Suprapubic skin (tissue), 3 donors: ENCODE results near the gene GRK4.
"Not testable (repeated sequence)": the region's sequence is repeated elsewhere in the genome, so short reads cannot be mapped to it uniquely, and the experiment has no call there.

ENCODE experiments used
- CTCF ChIP-seq, 2 donors: fragments of 200-600 bp in 1 of 2; fragments of 450-650 bp in 1 of 2; sonication (generic) in 1 of 2; IDR thresholded peaks; one replicate each; pipeline ENCODE4 v1.5.1; 2016 to 2019; ENCODE audit warnings: antibody characterized with exemption in 2 of 2, mild to moderate bottlenecking in 1 of 2, moderate library complexity in 1 of 2
- POLR2A ChIP-seq, 2 donors: fragments of 450-650 bp; IDR thresholded peaks; one replicate each; pipeline ENCODE4 v1.6.1; 2017; ENCODE audit warnings: antibody characterized with exemption in 2 of 2, mild to moderate bottlenecking in 2 of 2, moderate library complexity in 2 of 2

- not testable (repeated sequence) for TF ChIP-seq CTCF, POLR2A (IDR thresholded peaks at IDR 0.05)
Measured at GRCh38 chr4:2955186-2956044, 8.0 kb upstream of the GRK4 start.
